Mammary epithelial cell (primary cell): ENCODE data around the gene DTD1.

Experiments used
- CTCF ChIP-seq, 2 donors: IDR thresholded peaks in 1 of 2; conservative IDR thresholded peaks in 1 of 2; 2 replicates each; pipeline ENCODE4 v1.5.1; 2011 to 2012; ENCODE audit warnings: inconsistent platforms in 2 of 2, low read length in 2 of 2, mild to moderate bottlenecking in 2 of 2, control low read depth in 1 of 2, low read depth in 1 of 2; ENCODE audit not compliant: insufficient read depth in 1 of 2; ENCODE audit errors: extremely low read depth in 1 of 2
- EZH2 ChIP-seq: IDR thresholded peaks from 2 replicates; pipeline ENCODE4 v1.6.1; 2012; ENCODE audit warnings: low read length, inconsistent platforms, borderline replicate concordance

DNA sequence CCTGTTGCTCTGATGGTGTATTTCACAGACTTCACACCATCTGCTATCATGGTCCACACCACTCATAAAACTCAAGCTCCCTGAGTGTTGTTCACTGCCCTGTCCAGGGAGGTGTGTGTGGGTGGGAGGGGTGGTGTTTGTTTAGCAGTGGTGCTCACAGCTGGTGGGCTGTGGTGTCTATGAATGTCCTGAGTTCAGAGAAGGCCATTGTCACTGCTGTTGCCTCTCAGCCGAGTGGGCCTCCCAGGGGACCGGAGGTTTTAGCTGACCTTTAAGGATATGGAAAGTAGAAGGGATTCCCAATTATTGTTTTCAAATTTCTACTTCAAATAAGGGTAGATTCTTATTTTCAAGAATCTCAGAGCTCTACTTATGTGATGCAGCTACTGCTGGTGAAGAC, 45.6 kb downstream of the DTD1 start:
- TF ChIP-seq CTCF (conservative IDR thresholded peaks at IDR 0.05 in 1 of 2, IDR thresholded peaks at IDR 0.05 in 1 of 2; ENCODE audit: extremely low read depth in 1 of 2, insufficient read depth in 1 of 2, low read depth in 1 of 2, low read length in 2 of 2) (no peak), EZH2 (no peak)
